Right ventricle myocardium inferior (tissue), 1 donor: ENCODE results near the gene SORCS2. TPM values are rescaled to one million over a fixed set of nuclear protein-coding genes. Genes with fewer than 3 reads are reported as not detected.

ENCODE experiments used
- ATAC-seq: fragments of 200-7000 bp; cut with Tn5 transposase; one replicate; pipeline ENCODE4 v1.9.1; 2020; ENCODE audit warnings: mild to moderate bottlenecking, moderate library complexity
- DNase-seq: peaks from one replicate; pipeline ENCODE4 v3.0.0; 2021; ENCODE audit errors: missing footprints
- intact Hi-C: fragments of 100-400 bp; cut with DNase I; formaldehyde crosslinking; loops from one replicate; pipeline ENCODE4 v1.11.0; 2022
- microRNA-seq: library from miRNA; unstranded; fragments of <30 nt; microRNA quantifications from one replicate; pipeline ENCODE4 v1.2.0, GENCODE V29; 2020
- total RNA-seq: library from RNA; stranded (reverse); fragmentation: NEBNext Ultra II Directional; extraction: Animal tissue kit (Norgen Biotek cat#: 25700); gene quantifications from one replicate; pipeline ENCODE4 v1.2.1, GENCODE V29; 2021
- donor health status: DM: no; HTN: yes; CAD: no; lungs with severe emphysema.

Gene SORCS2
- total RNA-seq, 1 donor from 2014 or later, result 1.1 TPM

- no peak for DNase-seq
- intact Hi-C loops, result no loop called here
- ATAC-seq, result no peak
These were observed 592.7 kb downstream of the SORCS2 start for GRCh38 chr4:7785017-7785416.

GRCh38 chr4:7786040-7786439 lies 593.7 kb downstream of the SORCS2 start:
- no peak for ATAC-seq
- no peak for DNase-seq
- intact Hi-C loops, result no loop called here

DNA sequence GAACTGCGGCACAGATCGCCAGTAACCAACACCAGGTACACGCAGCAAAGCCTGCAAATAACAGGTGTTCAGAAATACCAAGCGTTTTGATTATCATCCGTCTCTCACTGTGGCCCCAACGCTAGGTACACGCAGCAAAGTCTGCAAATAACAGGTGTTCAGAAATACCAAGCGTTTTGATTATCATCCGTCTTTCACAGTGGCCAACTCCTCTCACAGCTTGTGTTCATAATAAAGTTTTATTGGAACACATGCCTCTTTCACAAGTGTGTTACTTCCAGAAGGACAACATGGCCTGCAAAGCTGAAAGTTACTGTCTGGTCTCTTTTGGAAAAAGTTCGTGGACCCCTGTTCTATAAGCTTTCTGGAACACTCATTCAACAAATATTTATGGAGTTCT lies 594.2 kb downstream of the SORCS2 start:
- DNase-seq (no peak), ATAC-seq (no peak)
- intact Hi-C loops, result no loop called here

DNA sequence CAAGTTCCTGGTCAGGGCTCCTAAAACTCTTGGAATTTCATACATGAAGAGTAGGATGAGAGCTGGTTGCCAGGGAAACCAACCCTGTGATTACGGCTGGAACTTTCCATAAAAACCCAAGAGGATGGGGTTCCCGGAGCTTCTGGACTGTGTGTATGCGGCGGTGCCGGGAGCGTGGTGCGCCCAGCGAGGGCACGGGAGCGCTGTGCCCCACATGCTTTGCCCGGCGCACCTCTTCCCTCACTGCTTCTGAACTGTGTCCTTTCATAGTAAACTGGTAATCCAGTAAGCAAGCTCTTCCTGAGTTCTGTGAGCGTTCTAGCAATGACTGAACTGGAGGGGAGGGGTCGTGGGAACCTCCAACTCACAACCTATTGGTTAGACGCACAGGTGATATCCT lies 594.7 kb downstream of the SORCS2 start:
- DNase-seq, result no peak
- intact Hi-C loops, result no loop called here
- ATAC-seq, result no peak

- no peak for ATAC-seq
- no peak for DNase-seq
- intact Hi-C loops, result no loop called here
These were observed 595.4 kb downstream of the SORCS2 start for GRCh38 chr4:7787681-7788141.

DNA sequence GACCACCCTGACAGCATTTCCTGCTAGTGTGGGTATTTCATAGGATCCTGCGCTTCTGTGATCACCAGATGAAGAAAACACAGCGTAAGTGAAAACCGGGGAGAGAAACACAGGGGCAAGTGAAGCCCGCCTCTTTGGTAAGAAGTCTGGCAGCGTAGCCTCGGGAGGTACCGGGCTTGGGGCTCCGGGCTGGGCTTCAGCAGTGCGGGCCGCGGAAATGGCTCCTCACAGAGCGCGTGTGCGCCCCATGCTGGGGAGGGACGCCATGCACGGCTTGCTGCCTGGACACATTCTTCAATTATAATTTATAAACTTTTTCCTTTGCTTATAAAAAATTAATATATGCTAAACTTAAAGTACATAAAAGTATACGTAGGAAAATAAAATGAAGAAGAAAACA lies 595.9 kb downstream of the SORCS2 start:
- DNase-seq (no peak), ATAC-seq (no peak)
- intact Hi-C loops, result no loop called here

DNA sequence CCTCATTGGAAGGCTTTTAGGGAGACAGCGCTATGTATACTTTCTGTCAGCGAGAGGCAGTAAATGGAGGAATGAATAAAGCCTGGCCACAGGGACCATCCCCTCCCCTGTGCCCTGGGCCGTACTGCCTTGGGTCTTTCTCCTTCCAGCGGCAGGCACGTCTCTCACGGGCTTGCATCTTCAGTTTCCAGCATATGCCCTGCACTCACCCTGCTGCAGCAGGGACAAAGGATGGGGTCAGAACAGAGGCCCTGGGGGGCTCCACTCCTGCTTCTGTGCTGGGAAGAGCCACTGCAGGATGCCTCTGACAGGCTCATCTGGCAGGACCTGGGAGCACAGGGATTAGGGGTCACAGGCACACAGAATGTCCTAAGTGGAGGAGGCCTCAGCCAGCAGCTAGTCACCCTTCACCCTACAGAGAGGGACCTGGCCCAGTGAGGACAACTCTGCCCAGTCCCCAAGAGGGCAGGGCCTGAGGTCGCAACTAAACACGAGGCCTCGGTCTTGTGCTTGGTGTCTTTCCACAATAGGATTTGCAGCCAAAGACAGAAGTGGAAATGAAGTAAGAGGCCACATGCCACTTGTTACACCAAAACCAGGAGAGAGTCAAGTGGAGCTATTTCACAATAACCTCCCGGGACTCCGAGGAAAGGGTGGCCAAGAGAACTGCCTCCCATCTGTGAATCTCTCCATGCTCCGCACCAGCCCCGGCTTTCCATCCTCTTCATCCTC lies 596.5 kb downstream of the SORCS2 start:
- intact Hi-C loops, result no loop called here
- DNase-seq, result no peak
- ATAC-seq, result peak; percentile 90

DNA sequence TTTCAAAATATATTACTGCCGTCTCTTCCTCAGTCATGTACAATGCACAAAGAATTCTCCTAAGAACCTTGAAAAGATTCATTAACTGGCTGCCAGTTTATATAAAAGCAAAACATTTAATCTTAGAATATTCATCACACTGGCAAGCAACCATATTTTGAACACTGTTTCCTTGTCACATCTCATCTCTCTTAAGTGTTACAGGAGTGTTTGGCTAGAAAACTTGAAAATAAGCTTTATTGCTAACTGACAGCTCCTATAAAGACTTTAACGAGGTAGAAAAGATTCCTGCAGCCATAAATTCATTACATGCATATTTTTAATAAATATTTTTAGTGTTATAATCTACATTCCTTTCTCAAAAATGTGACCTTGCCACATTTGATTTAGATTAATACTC lies 597.7 kb downstream of the SORCS2 start:
- DNase-seq (no peak), ATAC-seq (no peak)
- intact Hi-C loops, result no loop called here

DNA sequence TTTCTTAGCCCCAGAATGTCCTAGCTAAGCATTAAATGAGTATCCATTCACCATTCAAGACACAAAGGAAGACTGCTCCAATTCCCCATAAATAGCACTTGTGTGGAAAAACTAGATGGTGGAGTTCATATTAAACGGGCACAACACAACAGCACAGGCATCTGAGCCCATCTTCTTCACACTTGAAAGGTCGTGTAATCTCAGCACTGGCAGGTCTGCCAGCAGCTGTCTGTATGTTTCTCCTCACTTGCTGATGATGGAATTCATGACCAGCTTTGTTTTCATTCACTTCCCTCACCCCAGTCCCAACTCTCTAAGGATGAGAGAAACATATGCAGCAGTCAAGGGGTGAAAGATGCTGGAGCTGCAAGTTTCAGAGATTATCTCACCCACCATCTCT lies 598.7 kb downstream of the SORCS2 start:
- intact Hi-C loops, result no loop called here
- DNase-seq (no peak), ATAC-seq (no peak)

Small RNA genes lying within 50 kb of the gene (microRNA-seq; reads per million reads assigned to microRNA genes)
- gene MIR4274, result not detected
- gene MIR4798, result not detected

Other genes with a start within 250 kb of the SORCS2 start
- gene TADA2B, start 149.2 kb upstream of the SORCS2 start, total RNA-seq, result 33.3 TPM
- 61.5 TPM for gene GRPEL1, start 124.5 kb upstream of the SORCS2 start, total RNA-seq
- gene PSAPL1, start 242.4 kb downstream of the SORCS2 start, total RNA-seq, result not detected